ENCODE measurements around the gene SELENON. TPM values are rescaled to one million over a fixed set of nuclear protein-coding genes. Genes with fewer than 3 reads are reported as not detected.

Gene SELENON
- total and polyA plus RNA-seq, 8 donors: 85.2 to 107 (median 96.4) TPM

GRCh38 chr1:25781130-25781433, 18.9 kb upstream of the SELENON start:
- Histone ChIP-seq H3K27me3 (no peaks in the 10 kb centered on the region), H3K27ac (no peak overlapping the region), H3K4me1 (no peaks in the 10 kb centered on the region), H3K4me3 (no peak overlapping the region), H3K36me3 (no peaks in the 10 kb centered on the region), H3K9me3 (no peaks in the 10 kb centered on the region)
- ATAC-seq (no peak), DNase-seq (no peak)
- TF ChIP-seq CTCF (IDR thresholded peaks at IDR 0.05): no peak
- intact Hi-C loops (cut with DNase I): no loop called here

GRCh38 chr1:25782608-25783201, 17.3 kb upstream of the SELENON start:
- Histone ChIP-seq H3K27me3 (no peaks in the 10 kb centered on the region), H3K4me1 (no peaks in the 10 kb centered on the region), H3K36me3 (no peaks in the 10 kb centered on the region), H3K9me3 (no peaks in the 10 kb centered on the region), H3K27ac (no peak overlapping the region), H3K4me3 (no peak overlapping the region)
- intact Hi-C loops (cut with DNase I): no loop called here
- ATAC-seq: no peak
- no peak for TF ChIP-seq CTCF (IDR thresholded peaks at IDR 0.05)
- no peak for DNase-seq

- intact Hi-C loops (cut with DNase I): no loop called here
- H3K36me3 ChIP-seq: no peaks in the 10 kb centered on the region
These were observed 15.4 kb upstream of the SELENON start for GRCh38 chr1:25784575-25785051.

GRCh38 chr1:25785333-25786067, 14.5 kb upstream of the SELENON start:
- ATAC-seq (peak; percentile 50), DNase-seq (no peak)
- no peak for TF ChIP-seq CTCF (IDR thresholded peaks at IDR 0.05)
- no peak overlapping the region for H3K27ac ChIP-seq
- no peaks in the 10 kb centered on the region for H3K27me3 ChIP-seq
- H3K9me3 ChIP-seq: no peaks in the 10 kb centered on the region
- H3K4me3 ChIP-seq: no peak overlapping the region
- H3K4me1 ChIP-seq: no peaks in the 10 kb centered on the region
- intact Hi-C loops (cut with DNase I): no loop called here
- no peaks in the 10 kb centered on the region for H3K36me3 ChIP-seq

More at GRCh38 chr1:25784575-25785051, 15.4 kb upstream of the SELENON start:
- ATAC-seq (no peak), DNase-seq (no peak)
- Histone ChIP-seq H3K4me3 (no peak overlapping the region), H3K9me3 (no peaks in the 10 kb centered on the region), H3K27ac (no peak overlapping the region), H3K4me1 (no peaks in the 10 kb centered on the region), H3K27me3 (no peaks in the 10 kb centered on the region)
- no peak for TF ChIP-seq CTCF (IDR thresholded peaks at IDR 0.05)

- ATAC-seq: peak; percentile 27
- no peaks in the 10 kb centered on the region for H3K36me3 ChIP-seq
- H3K4me3 ChIP-seq: no peak overlapping the region
- H3K9me3 ChIP-seq: no peaks in the 10 kb centered on the region
- no peaks in the 10 kb centered on the region for H3K4me1 ChIP-seq
- intact Hi-C loops (cut with DNase I): no loop called here
- H3K27ac ChIP-seq: no peak overlapping the region
- no peaks in the 10 kb centered on the region for H3K27me3 ChIP-seq
- no peak for DNase-seq
- no peak for TF ChIP-seq CTCF (IDR thresholded peaks at IDR 0.05)
These were observed 12.9 kb upstream of the SELENON start for GRCh38 chr1:25786887-25787759.

Data from left lung (tissue), 10 donors.